ENCODE measurements around the gene NFKB1.
"Not testable (repeated sequence)": the region's sequence is repeated elsewhere in the genome, so short reads cannot be mapped to it uniquely, and the experiment has no call there.

NFKB1 gene

GRCh38 chr4:102570211-102570610, 69.1 kb downstream of the NFKB1 start:
- not testable (repeated sequence) for DNase-seq

- no peak for DNase-seq
Measured at GRCh38 chr4:102572452-102572851, 71.3 kb downstream of the NFKB1 start.

- no peak for DNase-seq
Measured at GRCh38 chr4:102574317-102574716, 73.2 kb downstream of the NFKB1 start.

- no peak for DNase-seq
Measured at GRCh38 chr4:102575369-102576129, 74.4 kb downstream of the NFKB1 start.

GRCh38 chr4:102578270-102578669, 77.1 kb downstream of the NFKB1 start:
- DNase-seq: no peak

- DNase-seq: no peak
Measured at GRCh38 chr4:102578819-102579218, 77.7 kb downstream of the NFKB1 start.

- DNase-seq: no peak
Measured at GRCh38 chr4:102579794-102580462, 78.8 kb downstream of the NFKB1 start.

GRCh38 chr4:102580463-102580842, 79.3 kb downstream of the NFKB1 start:
- DNase-seq: no peak

- DNase-seq: no peak
Measured at GRCh38 chr4:102584091-102584490, 82.9 kb downstream of the NFKB1 start.

GRCh38 chr4:102585329-102585728, 84.2 kb downstream of the NFKB1 start:
- DNase-seq: no peak

- no peak for DNase-seq
Measured at GRCh38 chr4:102586002-102586643, 85.0 kb downstream of the NFKB1 start.

- DNase-seq: no peak
Measured at GRCh38 chr4:102586644-102587021, 85.5 kb downstream of the NFKB1 start.

GRCh38 chr4:102589743-102590142, 88.6 kb downstream of the NFKB1 start:
- DNase-seq: no peak

- no peak for DNase-seq
Measured at GRCh38 chr4:102592256-102592655, 91.1 kb downstream of the NFKB1 start.

- no peak for DNase-seq
Measured at GRCh38 chr4:102593147-102593546, 92.0 kb downstream of the NFKB1 start.

GRCh38 chr4:102594000-102594399, 92.8 kb downstream of the NFKB1 start:
- no peak for DNase-seq

GRCh38 chr4:102596532-102596931, 95.4 kb downstream of the NFKB1 start:
- no peak for DNase-seq

- no peak for DNase-seq
Measured at GRCh38 chr4:102598086-102598761, 97.1 kb downstream of the NFKB1 start.

- no peak for DNase-seq
Measured at GRCh38 chr4:102598762-102599374, 97.7 kb downstream of the NFKB1 start.

GRCh38 chr4:102599455-102599854, 98.3 kb downstream of the NFKB1 start:
- no peak for DNase-seq

GRCh38 chr4:102599886-102600285, 98.7 kb downstream of the NFKB1 start:
- no peak for DNase-seq

GRCh38 chr4:102600689-102601088, 99.5 kb downstream of the NFKB1 start:
- DNase-seq: no peak

- DNase-seq: no peak
Measured at GRCh38 chr4:102601586-102602227, 100.5 kb downstream of the NFKB1 start.
